Fibroblast of peridontal ligament (primary cell): ENCODE measurements around the gene ZBTB14.

Source experiments
- DNase-seq: peaks from one replicate; pipeline ENCODE4 v3.0.0-alpha.2; 2010; ENCODE audit errors: extremely low read depth

Gene ZBTB14

GRCh38 chr18:5294113-5294456 lies 1.4 kb downstream of the ZBTB14 start:
- peak; percentile 11 for DNase-seq

GRCh38 chr18:5288517-5288935 lies 7.0 kb downstream of the ZBTB14 start:
- no peak for DNase-seq

GRCh38 chr18:5287854-5288253 lies 7.7 kb downstream of the ZBTB14 start:
- DNase-seq = no peak

GRCh38 chr18:5286525-5286924 lies 9.0 kb downstream of the ZBTB14 start:
- DNase-seq = no peak

GRCh38 chr18:5285326-5285725 lies 10.2 kb downstream of the ZBTB14 start:
- no peak for DNase-seq

GRCh38 chr18:5284808-5285207 lies 10.7 kb downstream of the ZBTB14 start:
- DNase-seq = peak; percentile 19

GRCh38 chr18:5282770-5283169 lies 12.8 kb downstream of the ZBTB14 start:
- DNase-seq = no peak

- no peak for DNase-seq
Observed at GRCh38 chr18:5276947-5277346, 18.6 kb downstream of the ZBTB14 start.

- no peak for DNase-seq
Observed at GRCh38 chr18:5275872-5276271, 19.7 kb downstream of the ZBTB14 start.

GRCh38 chr18:5268874-5269273 lies 26.7 kb downstream of the ZBTB14 start:
- no peak for DNase-seq

- DNase-seq = no peak
Observed at GRCh38 chr18:5266721-5267120, 28.8 kb downstream of the ZBTB14 start.

GRCh38 chr18:5253910-5254309 lies 41.6 kb downstream of the ZBTB14 start:
- no peak for DNase-seq

GRCh38 chr18:5251117-5251516 lies 44.4 kb downstream of the ZBTB14 start:
- DNase-seq = no peak

- DNase-seq = peak; percentile 10
Observed at GRCh38 chr18:5250603-5251002, 44.9 kb downstream of the ZBTB14 start.

GRCh38 chr18:5244941-5245340 lies 50.6 kb downstream of the ZBTB14 start:
- no peak for DNase-seq

GRCh38 chr18:5239447-5239846 lies 56.1 kb downstream of the ZBTB14 start:
- DNase-seq = no peak
